HCT116 (cell line): ENCODE results near the gene SCUBE2. TPM values are rescaled to one million over a fixed set of nuclear protein-coding genes. Genes with fewer than 3 reads are reported as not detected.

Experiments
- ATAC-seq: fragments of 200-7000 bp; cut with Tn5 transposase; 2 replicates; pipeline ENCODE4 v1.9.1; 2020; ENCODE audit warnings: mild to moderate bottlenecking, moderate library complexity
- BruUV-seq: library from RNA; stranded (reverse); fragments of 400-500 nt; replicated peaks from 2 replicates; lab custom pipeline; 2021; lab: Mats Ljungman, UMichigan
- CTCF ChIA-PET: fragments of 300-600 bp; sonication (Branson Sonifier 250); formaldehyde crosslinking; loops from one replicate; lab custom pipeline; 2021; ENCODE audit warnings: antibody characterized with exemption; lab: Charles Lee
- POLR2A ChIA-PET: fragments of 300-600, 350-600 bp; sonication (Branson Sonifier 250); formaldehyde crosslinking; loops from one replicate; lab custom pipeline; 2021; ENCODE audit warnings: antibody characterized with exemption; lab: Charles Lee
- RAD21 ChIA-PET, 2 experiments: fragments of 300-600 bp; sonication (Branson Sonifier 250); formaldehyde crosslinking; loops; one replicate each; lab custom pipeline; 2023; ENCODE audit warnings: low total read pairs in 2 of 2; ENCODE audit not compliant: uncharacterized antibody in 2 of 2, unreplicated experiment in 2 of 2, low non-redundant PET in 1 of 2; lab: Charles Lee
- DNase-seq: peaks from one replicate; pipeline ENCODE4 v3.0.0-alpha.2; 2010; ENCODE audit warnings: low read depth, low spot score
- H2AFZ ChIP-seq: fragments of 200-600 bp; shearing (Covaris generic), sonication (generic); 2 replicates; pipeline ENCODE4 v1.6.1; 2017; ENCODE audit warnings: low read depth, mixed run types, mixed read lengths, antibody characterized with exemption, low read length; ENCODE audit not compliant: poor library complexity, severe bottlenecking
- H3K27ac ChIP-seq: 2 replicates; pipeline ENCODE4 v1.5.1; 2012; ENCODE audit warnings: low read depth, low read length
- H3K27me3 ChIP-seq: fragments of 200-600 bp; sonication (generic); 2 replicates; pipeline ENCODE4 v1.6.1; 2016; ENCODE audit warnings: mixed run types, low read length, mixed read lengths; ENCODE audit not compliant: insufficient read depth
- H3K36me3 ChIP-seq, 2 experiments: fragments of 200-500 bp in 1 of 2; fragments of 200-600 bp in 1 of 2; sonication (Bioruptor generic) in 1 of 2; sonication (generic) in 1 of 2; 2 replicates each; pipeline versions ENCODE4 v1.5.1 to v1.6.1; 2014 to 2016; ENCODE audit warnings: low read length in 2 of 2, inconsistent platforms in 1 of 2, mixed read lengths in 1 of 2, mixed run types in 1 of 2; ENCODE audit not compliant: insufficient read depth in 2 of 2, control insufficient read depth in 1 of 2
- H3K4me1 ChIP-seq, 2 experiments: fragments of 200-600 bp in 1 of 2; sonication (generic) in 1 of 2; 2 replicates each; pipeline versions ENCODE4 v1.5.1 to v1.6.1; 2012 to 2017; ENCODE audit warnings: low read length in 2 of 2, inconsistent platforms in 1 of 2, mild to moderate bottlenecking in 1 of 2, mixed read lengths in 1 of 2, mixed run types in 1 of 2, moderate library complexity in 1 of 2; ENCODE audit not compliant: insufficient read depth in 2 of 2, control insufficient read depth in 1 of 2
- H3K4me2 ChIP-seq: fragments of 200-600 bp; sonication (generic); 2 replicates; pipeline ENCODE4 v1.6.1; 2017; ENCODE audit warnings: mixed run types, low read length, mixed read lengths
- H3K4me3 ChIP-seq, 2 experiments: fragments of 200-600 bp in 1 of 2; sonication (generic) in 1 of 2; replicated peaks in 1 of 2; 2 replicates each; pipeline ENCODE4 v1.5.1; 2011 to 2016; ENCODE audit warnings: low read length in 2 of 2, control low read depth in 1 of 2, low read depth in 1 of 2, mild to moderate bottlenecking in 1 of 2, mixed read lengths in 1 of 2, mixed run types in 1 of 2
- H3K79me2 ChIP-seq: fragments of 200-600 bp; sonication (generic); 2 replicates; pipeline ENCODE4 v1.6.1; 2017; ENCODE audit warnings: mild to moderate bottlenecking, mixed run types, low read length, moderate library complexity, mixed read lengths; ENCODE audit not compliant: insufficient read depth
- H3K9ac ChIP-seq: fragments of 200-600 bp; sonication (generic); 2 replicates; pipeline ENCODE4 v1.6.1; 2016; ENCODE audit warnings: low read length, mixed read lengths
- H3K9me2 ChIP-seq: fragments of 200-600 bp; sonication (generic), shearing (Covaris generic); 2 replicates; pipeline ENCODE4 v1.6.1; 2017; ENCODE audit warnings: mixed run types, mild to moderate bottlenecking, moderate library complexity; ENCODE audit not compliant: insufficient read depth
- H3K9me3 ChIP-seq, 2 experiments: fragments of 200-500 bp in 1 of 2; fragments of 200-600 bp in 1 of 2; sonication (Bioruptor generic) in 1 of 2; sonication (generic) in 1 of 2; 2 replicates each; pipeline ENCODE4 v1.6.1; 2014 to 2017; ENCODE audit warnings: low read length in 2 of 2, mixed read lengths in 2 of 2, inconsistent platforms in 1 of 2, low read depth in 1 of 2, mild to moderate bottlenecking in 1 of 2, mixed run types in 1 of 2, moderate library complexity in 1 of 2; ENCODE audit not compliant: control insufficient read depth in 1 of 2, insufficient read depth in 1 of 2
- H4K20me1 ChIP-seq: fragments of 200-600 bp; sonication (generic), shearing (Covaris generic); 2 replicates; pipeline ENCODE4 v1.6.1; 2017; ENCODE audit warnings: mixed run types, mild to moderate bottlenecking, moderate library complexity; ENCODE audit not compliant: insufficient read depth
- CTCF ChIP-seq, 3 experiments: fragments of 200-600 bp in 1 of 3; sonication (generic) in 1 of 3; IDR thresholded peaks in 2 of 3; conservative IDR thresholded peaks in 1 of 3; 2 replicates each; pipeline ENCODE4 v1.5.1; 2012 to 2017; ENCODE audit warnings: low read depth in 2 of 3, low read length in 2 of 3, antibody characterized with exemption in 1 of 3, borderline replicate concordance in 1 of 3, control low read depth in 1 of 3, mild to moderate bottlenecking in 1 of 3, mixed read lengths in 1 of 3, mixed run types in 1 of 3, moderate library complexity in 1 of 3; ENCODE audit not compliant: insufficient read depth in 1 of 3
- EGR1 ChIP-seq: IDR thresholded peaks from 2 replicates; pipeline ENCODE4 v1.6.1; 2012; ENCODE audit warnings: low read depth
- ELF1 ChIP-seq: IDR thresholded peaks from 2 replicates; pipeline ENCODE4 v1.6.1; 2012; ENCODE audit warnings: low read depth, borderline replicate concordance
- EZH2 ChIP-seq: fragments of 200-600 bp; sonication (generic); IDR thresholded peaks from 2 replicates; pipeline ENCODE4 v1.6.1; 2017; ENCODE audit warnings: antibody characterized with exemption, mixed run types
- MAX ChIP-seq: IDR thresholded peaks from 2 replicates; pipeline ENCODE4 v1.6.1; 2012
- POLR2AphosphoS5 ChIP-seq: IDR thresholded peaks from 2 replicates; pipeline ENCODE4 v1.6.1; 2011; ENCODE audit warnings: mild to moderate bottlenecking, low read depth, low read length, moderate library complexity
- RAD21 ChIP-seq: IDR thresholded peaks from 2 replicates; pipeline ENCODE4 v1.6.1; 2012; ENCODE audit warnings: low read depth, mild to moderate bottlenecking
- SIN3A ChIP-seq: IDR thresholded peaks from 2 replicates; pipeline ENCODE4 v1.6.1; 2012; ENCODE audit warnings: low read depth
- SP1 ChIP-seq: IDR thresholded peaks from 2 replicates; pipeline ENCODE4 v1.6.1; 2012; ENCODE audit warnings: low read depth
- SRF ChIP-seq: IDR thresholded peaks from 2 replicates; pipeline ENCODE4 v1.6.1; 2012; ENCODE audit warnings: low read depth
- TCF7L2 ChIP-seq: IDR thresholded peaks from 2 replicates; pipeline ENCODE4 v1.7.0; 2011; ENCODE audit warnings: borderline replicate concordance, inconsistent platforms; ENCODE audit not compliant: insufficient read depth, insufficient read length; ENCODE audit errors: extremely low read depth
- ZBTB33 ChIP-seq: IDR thresholded peaks from 2 replicates; pipeline ENCODE4 v1.6.1; 2011; ENCODE audit warnings: mild to moderate bottlenecking, low read length, moderate library complexity; ENCODE audit not compliant: insufficient replicate concordance; ENCODE audit errors: extremely low read depth
- ZFX ChIP-seq: fragments of 450-650 bp; IDR thresholded peaks from 2 replicates; pipeline ENCODE4 v1.6.1; 2017
- ZNF274 ChIP-seq: fragments of 200-500 bp; sonication (Bioruptor generic); IDR thresholded peaks from 2 replicates; pipeline ENCODE4 v1.6.1; 2014; ENCODE audit warnings: mild to moderate bottlenecking, low read depth, low read length, inconsistent platforms
- intact Hi-C: fragments of 100-400 bp; cut with micrococcal nuclease; formaldehyde crosslinking; loops from 2 replicates; pipeline ENCODE4 v1.10.0; 2022
- total RNA-seq: library from RNA; stranded (reverse); gene quantifications from one replicate; pipeline ENCODE4 v1.2.1, GENCODE V29; 2021; ENCODE audit not compliant: unreplicated experiment

SCUBE2 gene
- total RNA-seq, 1 experiment from 2014 or later = 1.3 TPM

GRCh38 chr11:9059406-9059805 is 32.0 kb downstream of the SCUBE2 start:
- H3K9ac ChIP-seq = no peak overlapping the region
- ChIA-PET RAD21 (no interaction called here), POLR2A (no interaction called here), CTCF (no interaction called here)
- no peaks in the 10 kb centered on the region for H3K36me3 ChIP-seq
- TF ChIP-seq SIN3A = no peak
- no peak for TF ChIP-seq RAD21
- TF ChIP-seq POLR2AphosphoS5 = no peak
- no peak for TF ChIP-seq EZH2
- no peak for TF ChIP-seq ZFX
- TF ChIP-seq CTCF (IDR thresholded peaks at IDR 0.05 in 2 of 3, conservative IDR thresholded peaks at IDR 0.05 in 1 of 3; ENCODE audit: borderline replicate concordance in 1 of 3, insufficient read depth in 1 of 3, low read depth in 2 of 3, low read length in 2 of 3) = no peak
- TF ChIP-seq ELF1 = no peak
- no peak for TF ChIP-seq SP1
- no peak for TF ChIP-seq TCF7L2
- no peak for TF ChIP-seq ZNF274
- TF ChIP-seq ZBTB33 = no peak
- no peak for TF ChIP-seq SRF
- no peak for TF ChIP-seq MAX
- no peak for TF ChIP-seq EGR1
- ATAC-seq = no peak
- DNase-seq = no peak
- H3K27ac ChIP-seq = no peak overlapping the region
- H3K79me2 ChIP-seq = no peaks in the 10 kb centered on the region
- H3K27me3 ChIP-seq = no peaks in the 10 kb centered on the region
- H4K20me1 ChIP-seq = no peaks in the 10 kb centered on the region
- intact Hi-C loops = no loop called here
- BruUV-seq = no TSS peak
- no peaks in the 10 kb centered on the region for H3K9me2 ChIP-seq
- no peaks in the 10 kb centered on the region for H3K4me1 ChIP-seq
- H3K4me2 ChIP-seq = no peak overlapping the region
- no peak overlapping the region for H3K4me3 ChIP-seq
- no peaks in the 10 kb centered on the region for H3K9me3 ChIP-seq
- H2AFZ ChIP-seq = no peak overlapping the region
